ENCODE results near the gene ARSA.

DNA sequence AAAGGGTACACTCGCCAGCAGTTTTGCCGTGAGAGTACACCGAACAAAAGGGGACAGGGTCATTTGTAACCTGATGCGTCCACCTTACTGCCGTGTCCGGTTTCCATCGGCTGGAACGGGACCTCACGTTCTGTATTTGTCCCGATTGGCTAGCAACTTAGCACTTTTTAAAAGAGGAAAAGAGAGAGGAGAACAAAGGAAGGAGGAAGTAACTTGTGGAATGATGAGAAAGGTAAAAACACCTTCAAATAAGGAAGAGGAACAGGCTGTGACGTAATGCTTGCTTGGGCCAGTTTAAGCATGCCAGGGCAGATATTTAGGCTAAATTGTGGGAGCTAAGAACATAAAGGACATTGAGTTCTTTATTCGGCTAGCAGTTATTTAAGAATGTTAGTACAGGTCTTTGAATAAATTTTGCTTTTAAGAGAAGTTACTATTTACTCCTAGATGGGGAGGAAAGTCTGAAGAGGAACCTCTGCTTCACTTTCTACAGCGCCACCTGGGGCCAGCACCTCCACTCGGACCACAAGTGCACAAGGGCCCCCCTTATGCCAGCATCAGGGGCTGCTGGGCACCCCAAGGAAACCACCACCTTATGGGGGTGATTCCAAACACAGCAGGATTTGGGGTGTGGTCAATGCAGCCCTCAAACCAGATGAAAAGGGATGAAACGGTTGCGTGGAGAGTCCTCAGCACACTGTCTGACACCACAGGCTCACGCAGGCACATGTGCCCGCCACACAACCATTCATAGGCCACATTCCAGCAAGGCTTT, 5.8 kb downstream of the ARSA start:
- TF ChIP-seq, protein P1, sequence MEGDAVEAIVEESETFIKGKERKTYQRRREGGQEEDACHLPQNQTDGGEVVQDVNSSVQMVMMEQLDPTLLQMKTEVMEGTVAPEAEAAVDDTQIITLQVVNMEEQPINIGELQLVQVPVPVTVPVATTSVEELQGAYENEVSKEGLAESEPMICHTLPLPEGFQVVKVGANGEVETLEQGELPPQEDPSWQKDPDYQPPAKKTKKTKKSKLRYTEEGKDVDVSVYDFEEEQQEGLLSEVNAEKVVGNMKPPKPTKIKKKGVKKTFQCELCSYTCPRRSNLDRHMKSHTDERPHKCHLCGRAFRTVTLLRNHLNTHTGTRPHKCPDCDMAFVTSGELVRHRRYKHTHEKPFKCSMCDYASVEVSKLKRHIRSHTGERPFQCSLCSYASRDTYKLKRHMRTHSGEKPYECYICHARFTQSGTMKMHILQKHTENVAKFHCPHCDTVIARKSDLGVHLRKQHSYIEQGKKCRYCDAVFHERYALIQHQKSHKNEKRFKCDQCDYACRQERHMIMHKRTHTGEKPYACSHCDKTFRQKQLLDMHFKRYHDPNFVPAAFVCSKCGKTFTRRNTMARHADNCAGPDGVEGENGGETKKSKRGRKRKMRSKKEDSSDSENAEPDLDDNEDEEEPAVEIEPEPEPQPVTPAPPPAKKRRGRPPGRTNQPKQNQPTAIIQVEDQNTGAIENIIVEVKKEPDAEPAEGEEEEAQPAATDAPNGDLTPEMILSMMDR (IDR thresholded peaks at IDR 0.05), result peak; percentile 78
- no peak for TF ChIP-seq ZFX (IDR thresholded peaks at IDR 0.05; ENCODE audit: borderline replicate concordance)
